Measurements from ENCODE around the gene PLCB1.
"Not testable (repeated sequence)": the region's sequence is repeated elsewhere in the genome, so short reads cannot be mapped to it uniquely, and the experiment has no call there.

PLCB1 gene

DNA sequence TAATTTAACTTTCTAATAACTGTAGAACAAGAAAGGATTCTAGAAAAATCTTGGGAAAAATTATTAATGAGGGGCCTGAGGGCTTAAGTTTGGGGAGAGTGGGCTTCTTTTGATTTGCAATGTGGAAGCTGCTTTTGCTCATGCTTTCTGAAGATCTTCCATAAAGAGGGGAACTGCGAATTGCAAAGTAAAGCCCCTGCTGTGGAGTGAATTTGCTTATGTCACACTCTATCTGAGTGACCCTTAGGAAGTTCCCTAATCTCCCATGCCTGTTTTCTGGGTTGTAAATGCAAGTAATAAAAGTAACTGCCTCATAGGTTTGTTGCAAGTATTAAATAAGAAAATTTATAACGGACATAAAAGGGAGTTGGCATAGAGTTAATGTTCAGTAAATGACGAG lies 301.2 kb downstream of the PLCB1 start:
- in situ Hi-C loops (cut with HindIII; ENCODE audit: low sequenced_read_pairs): no loop called here
- DNase-seq (ENCODE audit: low read depth): no peak
- no peak overlapping the region for H3K4me3 ChIP-seq (ENCODE audit: low read depth, low read length)
- TF ChIP-seq, protein P1, sequence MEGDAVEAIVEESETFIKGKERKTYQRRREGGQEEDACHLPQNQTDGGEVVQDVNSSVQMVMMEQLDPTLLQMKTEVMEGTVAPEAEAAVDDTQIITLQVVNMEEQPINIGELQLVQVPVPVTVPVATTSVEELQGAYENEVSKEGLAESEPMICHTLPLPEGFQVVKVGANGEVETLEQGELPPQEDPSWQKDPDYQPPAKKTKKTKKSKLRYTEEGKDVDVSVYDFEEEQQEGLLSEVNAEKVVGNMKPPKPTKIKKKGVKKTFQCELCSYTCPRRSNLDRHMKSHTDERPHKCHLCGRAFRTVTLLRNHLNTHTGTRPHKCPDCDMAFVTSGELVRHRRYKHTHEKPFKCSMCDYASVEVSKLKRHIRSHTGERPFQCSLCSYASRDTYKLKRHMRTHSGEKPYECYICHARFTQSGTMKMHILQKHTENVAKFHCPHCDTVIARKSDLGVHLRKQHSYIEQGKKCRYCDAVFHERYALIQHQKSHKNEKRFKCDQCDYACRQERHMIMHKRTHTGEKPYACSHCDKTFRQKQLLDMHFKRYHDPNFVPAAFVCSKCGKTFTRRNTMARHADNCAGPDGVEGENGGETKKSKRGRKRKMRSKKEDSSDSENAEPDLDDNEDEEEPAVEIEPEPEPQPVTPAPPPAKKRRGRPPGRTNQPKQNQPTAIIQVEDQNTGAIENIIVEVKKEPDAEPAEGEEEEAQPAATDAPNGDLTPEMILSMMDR (IDR thresholded peaks at IDR 0.05; ENCODE audit: low read depth, low read length, missing control alignments): no peak

DNA sequence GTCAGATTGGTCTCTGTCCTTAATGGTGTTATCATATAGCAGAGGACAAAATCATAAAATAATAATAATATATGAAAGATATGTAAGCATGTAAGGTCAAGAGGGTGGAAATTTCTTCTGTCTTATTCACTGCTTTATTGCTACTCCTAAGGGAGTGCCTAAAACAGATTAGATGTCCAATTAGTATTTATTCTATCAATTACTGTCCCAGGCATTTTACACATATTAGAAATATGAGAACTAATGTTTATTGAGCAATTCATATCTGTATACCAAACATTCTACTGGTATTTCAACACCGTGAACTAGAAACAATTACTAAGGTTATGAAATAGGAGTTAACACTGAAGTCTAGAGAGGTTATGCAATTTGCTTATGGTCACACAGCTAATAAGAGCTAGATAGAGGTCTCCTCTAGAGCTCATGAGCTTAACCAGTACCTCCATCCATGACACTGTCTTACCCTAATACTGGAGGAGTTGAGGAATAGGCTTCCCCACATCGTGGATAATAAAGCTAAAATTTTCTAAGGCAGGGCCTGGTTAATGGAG lies 302.3 kb downstream of the PLCB1 start:
- in situ Hi-C loops (cut with HindIII; ENCODE audit: low sequenced_read_pairs): no loop called here
- TF ChIP-seq, protein P1 (IDR thresholded peaks at IDR 0.05; ENCODE audit: low read depth, low read length, missing control alignments): no peak
- no peak for DNase-seq (ENCODE audit: low read depth)
- H3K4me3 ChIP-seq (ENCODE audit: low read depth, low read length): no peak overlapping the region

DNA sequence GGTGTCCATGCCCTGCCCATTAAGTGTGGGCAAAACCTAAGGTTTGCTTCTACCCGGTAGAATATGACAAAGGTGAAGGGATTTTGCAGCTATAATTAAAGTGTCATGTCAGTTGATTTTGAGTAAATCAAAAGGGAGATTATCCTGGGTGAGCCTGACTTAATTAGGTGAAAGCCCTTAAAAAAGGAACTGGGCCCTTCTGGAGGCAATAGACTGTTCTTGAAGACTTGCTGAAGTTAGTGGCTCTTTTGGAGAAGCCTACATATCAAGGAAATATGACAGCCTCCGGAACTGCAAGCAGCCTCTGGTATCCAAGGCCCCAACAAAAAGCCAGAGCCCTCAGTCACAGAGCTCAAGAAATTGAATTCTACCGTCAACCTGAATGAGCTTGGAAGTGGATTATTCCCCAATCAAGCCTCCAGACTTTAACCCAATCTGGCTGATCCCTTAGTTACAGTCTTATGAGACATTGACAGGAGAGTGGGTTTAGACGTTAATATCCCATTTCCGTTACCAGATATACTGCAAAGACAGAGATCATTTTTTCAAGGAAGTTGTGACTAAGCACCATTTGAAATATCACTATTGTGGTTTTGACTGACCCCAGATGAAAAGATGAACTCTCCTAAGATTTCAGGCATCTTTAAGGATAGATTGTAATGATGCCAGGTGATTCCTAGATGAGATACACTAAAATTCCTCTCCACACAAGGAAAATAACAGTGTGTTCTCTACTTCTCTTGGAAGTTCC lies 303.4 kb downstream of the PLCB1 start:
- H3K4me3 ChIP-seq (ENCODE audit: low read depth, low read length): no peak overlapping the region
- no peak for DNase-seq (ENCODE audit: low read depth)
- TF ChIP-seq, protein P1 (IDR thresholded peaks at IDR 0.05; ENCODE audit: low read depth, low read length, missing control alignments): no peak
- in situ Hi-C loops (cut with HindIII; ENCODE audit: low sequenced_read_pairs): no loop called here

DNA sequence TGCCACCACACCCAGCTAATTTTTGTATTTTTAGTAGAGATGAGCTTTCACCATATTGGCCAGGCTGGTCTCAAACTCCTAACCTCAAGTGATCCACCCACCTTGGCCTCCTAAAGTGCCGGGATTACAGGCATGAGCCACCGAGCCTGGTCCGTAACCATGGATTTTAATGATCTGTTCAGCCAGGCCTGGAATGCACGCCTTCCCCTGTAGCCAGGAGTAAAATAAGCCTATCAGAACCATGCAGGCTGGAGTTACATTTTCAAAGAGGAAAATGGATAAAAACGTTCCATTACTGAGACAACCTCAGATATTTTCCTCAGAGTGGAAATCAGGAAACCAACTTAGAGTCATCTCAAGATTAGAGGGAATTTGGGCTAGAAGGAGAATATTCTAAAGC lies 304.9 kb downstream of the PLCB1 start:
- H3K4me3 ChIP-seq (ENCODE audit: low read depth, low read length); in situ Hi-C loops (cut with HindIII; ENCODE audit: low sequenced_read_pairs): not testable (repeated sequence)

DNA sequence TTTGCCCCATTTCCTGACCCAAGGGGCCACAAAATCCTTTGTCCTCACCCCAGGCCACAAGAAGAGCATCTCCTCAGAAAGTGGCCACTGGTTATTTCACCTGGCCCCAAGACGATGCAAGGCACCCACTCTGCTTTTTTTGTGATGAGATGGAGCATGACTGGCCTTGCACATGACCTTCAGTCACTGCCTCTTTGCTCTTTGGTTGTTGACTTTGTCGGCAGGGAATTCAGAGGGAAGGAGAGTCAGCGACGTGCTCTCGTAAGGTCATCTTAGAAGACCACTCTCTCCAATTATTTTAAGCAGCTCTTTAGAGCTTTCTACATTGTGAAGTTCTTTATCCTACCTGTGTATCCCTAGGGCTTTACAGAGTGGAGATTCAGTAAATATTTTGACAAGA lies 306.7 kb downstream of the PLCB1 start:
- in situ Hi-C loops (cut with HindIII; ENCODE audit: low sequenced_read_pairs): no loop called here
- H3K4me3 ChIP-seq (ENCODE audit: low read depth, low read length): no peak overlapping the region
- TF ChIP-seq, protein P1 (IDR thresholded peaks at IDR 0.05; ENCODE audit: low read depth, low read length, missing control alignments): no peak
- no peak for DNase-seq (ENCODE audit: low read depth)

More for the DNA sequence above, 304.9 kb downstream of the PLCB1 start:
- not testable (repeated sequence) for DNase-seq (ENCODE audit: low read depth)

DNA sequence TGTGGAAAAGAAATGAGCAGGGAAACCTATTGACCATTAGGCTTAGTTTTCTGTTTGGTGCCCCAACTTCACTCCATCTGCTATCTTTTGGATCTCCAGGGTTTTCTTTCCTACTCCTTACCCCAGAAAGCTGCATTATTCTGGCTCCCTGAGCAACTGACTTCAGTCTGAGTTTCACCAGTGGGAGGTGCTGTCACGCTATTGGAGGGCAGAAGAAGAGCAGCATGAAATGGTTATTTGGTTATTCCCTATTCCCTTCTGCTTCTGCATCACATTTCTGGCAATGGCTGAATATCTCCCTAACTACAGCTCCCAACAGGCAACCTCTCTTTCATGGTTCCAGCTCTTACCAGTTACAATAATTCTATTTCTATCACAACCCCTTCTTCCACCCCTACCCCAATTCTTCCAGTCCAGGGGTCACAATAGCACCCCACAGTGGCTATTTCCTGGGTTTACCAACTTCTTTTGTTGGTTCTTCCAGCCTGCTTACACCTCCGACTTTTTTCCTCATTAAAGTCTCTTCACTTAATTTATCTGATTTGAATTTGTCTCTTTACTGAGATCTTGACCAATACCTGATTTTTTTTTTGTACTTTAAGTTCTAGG lies 311.5 kb downstream of the PLCB1 start:
- in situ Hi-C loops (cut with HindIII; ENCODE audit: low sequenced_read_pairs): no loop called here
- DNase-seq (ENCODE audit: low read depth): no peak
- H3K4me3 ChIP-seq (ENCODE audit: low read depth, low read length): no peak overlapping the region
- TF ChIP-seq, protein P1 (IDR thresholded peaks at IDR 0.05; ENCODE audit: low read depth, low read length, missing control alignments): no peak
